Smooth muscle cell (in vitro differentiated cells): Measurements from ENCODE around the gene NMU. TPM values are rescaled to one million over a fixed set of nuclear protein-coding genes. Genes with fewer than 3 reads are reported as not detected.

Experiments
- DNase-seq: peaks from one replicate; lab custom pipeline; 2025; ENCODE audit not compliant: unreplicated experiment; lab: John Stamatoyannopoulos, UW
- H2AFZ ChIP-seq: fragments of 200-600 bp; sonication (generic); 2 replicates; pipeline ENCODE4 v1.6.0; 2016; ENCODE audit warnings: antibody characterized with exemption, low read depth, mild to moderate bottlenecking
- H3F3A ChIP-seq: fragments of 200-600 bp; sonication (generic); 2 replicates; pipeline ENCODE4 v1.6.0; 2017; ENCODE audit warnings: antibody characterized with exemption, low read depth
- H3K27ac ChIP-seq: fragments of 200-600 bp; sonication (generic); 2 replicates; pipeline ENCODE4 v1.5.1; 2016; ENCODE audit warnings: low read depth, mild to moderate bottlenecking
- H3K27me3 ChIP-seq: fragments of 200-600 bp; sonication (generic); 2 replicates; pipeline ENCODE4 v1.6.1; 2016; ENCODE audit warnings: low read depth, mild to moderate bottlenecking
- H3K36me3 ChIP-seq: fragments of 200-600 bp; sonication (generic); 2 replicates; pipeline ENCODE4 v1.5.1; 2016; ENCODE audit warnings: low read depth
- H3K4me1 ChIP-seq: fragments of 200-600 bp; sonication (generic); 2 replicates; pipeline ENCODE4 v1.5.1; 2016; ENCODE audit warnings: low read depth
- H3K4me2 ChIP-seq: fragments of 200-600 bp; sonication (generic); 2 replicates; pipeline ENCODE4 v1.6.0; 2016; ENCODE audit warnings: mild to moderate bottlenecking
- H3K4me3 ChIP-seq: fragments of 200-600 bp; sonication (generic); 2 replicates; pipeline ENCODE4 v1.5.1; 2016; ENCODE audit warnings: mild to moderate bottlenecking
- H3K79me2 ChIP-seq: fragments of 200-600 bp; sonication (generic); 2 replicates; pipeline ENCODE4 v1.6.0; 2016; ENCODE audit warnings: low read depth, mild to moderate bottlenecking
- H3K9ac ChIP-seq: fragments of 200-600 bp; sonication (generic); 2 replicates; pipeline ENCODE4 v1.6.0; 2016; ENCODE audit warnings: low read depth
- H3K9me3 ChIP-seq: fragments of 200-600 bp; sonication (generic); replicated peaks from 2 replicates; pipeline ENCODE4 v1.5.1; 2016; ENCODE audit warnings: low read depth
- H4K20me1 ChIP-seq: fragments of 200-600 bp; sonication (generic); 2 replicates; pipeline ENCODE4 v1.6.0; 2016; ENCODE audit warnings: low read depth
- WGBS: methylation state at CpG from one replicate; pipeline ENCODE4 v1.1.7; 2016; ENCODE audit warnings: low lambda C conversion rate; 5-methylcytosine and 5-hydroxymethylcytosine counted together
- polyA plus RNA-seq: library from polyadenylated mRNA; unstranded; fragments of >200 nt; fragmentation: Nextera tagmentation; extraction: Ambion mirVana; gene quantifications from 2 replicates; pipeline ENCODE4 v1.2.1, GENCODE V29; 2016
- total RNA-seq: library from RNA; depleted of rRNA; stranded (reverse); fragments of >200 nt; gene quantifications from 2 replicates; pipeline ENCODE4 v1.2.3, GENCODE V29; 2014
- TF ChIP-seq, protein P1 (sequence below): fragments of 200-600 bp; sonication (generic); IDR thresholded peaks from 2 replicates; pipeline ENCODE4 v1.5.1; 2017; ENCODE audit warnings: borderline replicate concordance, mild to moderate bottlenecking, antibody characterized with exemption; ENCODE audit not compliant: insufficient read depth, poor library complexity, severe bottlenecking

The NMU gene
- total and polyA plus RNA-seq, 2 experiments from 2014 or later = not detected

DNA sequence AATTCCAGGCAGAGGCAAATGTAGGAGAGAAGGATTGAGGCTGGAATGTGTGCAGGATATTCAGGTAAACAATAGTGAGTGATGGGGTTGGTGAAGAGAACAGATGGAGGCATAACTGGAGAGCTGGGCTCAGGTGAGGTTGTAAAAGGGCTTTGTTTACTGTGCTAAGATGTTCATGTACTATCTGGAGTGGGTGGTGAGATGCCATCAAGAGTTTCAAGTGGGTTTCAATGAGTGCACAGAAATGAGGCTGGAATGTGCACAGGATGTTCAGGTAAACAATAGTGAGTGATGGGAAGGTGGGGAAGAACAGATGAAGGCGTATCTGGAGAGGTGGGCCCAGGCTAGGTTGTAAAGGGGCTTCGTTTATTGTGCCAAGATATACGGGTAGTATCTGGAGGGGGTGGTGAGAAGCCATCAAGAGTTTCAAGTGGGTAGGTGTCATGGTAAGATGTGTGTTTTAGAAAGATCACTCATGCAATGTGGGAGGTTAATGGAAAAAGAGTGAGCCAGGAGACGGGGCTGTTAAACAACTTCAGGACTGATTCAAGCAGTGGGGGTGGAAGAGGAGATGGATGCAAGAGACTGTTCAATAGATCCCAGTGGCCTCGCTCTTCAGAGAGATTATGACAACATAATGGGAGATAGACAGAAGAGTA lies 25.4 kb upstream of the NMU start:
- Histone ChIP-seq H3K4me2 (no peak overlapping the region), H3K4me3 (no peak overlapping the region), H4K20me1 (no peaks in the 10 kb centered on the region), H3K9ac (no peak overlapping the region), H3K4me1 (no peaks in the 10 kb centered on the region), H2AFZ (no peak overlapping the region), H3K27ac (no peak overlapping the region), H3F3A (no peaks in the 10 kb centered on the region), H3K9me3 (no peaks in the 10 kb centered on the region), H3K27me3 (no peaks in the 10 kb centered on the region), H3K79me2 (no peaks in the 10 kb centered on the region), H3K36me3 (no peaks in the 10 kb centered on the region)
- no peak for DNase-seq
- TF ChIP-seq, protein P1, sequence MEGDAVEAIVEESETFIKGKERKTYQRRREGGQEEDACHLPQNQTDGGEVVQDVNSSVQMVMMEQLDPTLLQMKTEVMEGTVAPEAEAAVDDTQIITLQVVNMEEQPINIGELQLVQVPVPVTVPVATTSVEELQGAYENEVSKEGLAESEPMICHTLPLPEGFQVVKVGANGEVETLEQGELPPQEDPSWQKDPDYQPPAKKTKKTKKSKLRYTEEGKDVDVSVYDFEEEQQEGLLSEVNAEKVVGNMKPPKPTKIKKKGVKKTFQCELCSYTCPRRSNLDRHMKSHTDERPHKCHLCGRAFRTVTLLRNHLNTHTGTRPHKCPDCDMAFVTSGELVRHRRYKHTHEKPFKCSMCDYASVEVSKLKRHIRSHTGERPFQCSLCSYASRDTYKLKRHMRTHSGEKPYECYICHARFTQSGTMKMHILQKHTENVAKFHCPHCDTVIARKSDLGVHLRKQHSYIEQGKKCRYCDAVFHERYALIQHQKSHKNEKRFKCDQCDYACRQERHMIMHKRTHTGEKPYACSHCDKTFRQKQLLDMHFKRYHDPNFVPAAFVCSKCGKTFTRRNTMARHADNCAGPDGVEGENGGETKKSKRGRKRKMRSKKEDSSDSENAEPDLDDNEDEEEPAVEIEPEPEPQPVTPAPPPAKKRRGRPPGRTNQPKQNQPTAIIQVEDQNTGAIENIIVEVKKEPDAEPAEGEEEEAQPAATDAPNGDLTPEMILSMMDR = no peak
- WGBS = 84% methylated on average over 5 of the region's 5 CpGs

- 96% methylated on average over 5 of the region's 5 CpGs for WGBS
- Histone ChIP-seq H3K9me3 (no peaks in the 10 kb centered on the region), H3K9ac (no peak overlapping the region), H3K4me2 (no peak overlapping the region), H3K27me3 (no peaks in the 10 kb centered on the region), H3K4me3 (no peak overlapping the region), H3K36me3 (no peaks in the 10 kb centered on the region), H3K27ac (no peak overlapping the region), H3K79me2 (no peaks in the 10 kb centered on the region), H2AFZ (no peak overlapping the region), H4K20me1 (no peaks in the 10 kb centered on the region), H3F3A (no peaks in the 10 kb centered on the region), H3K4me1 (no peaks in the 10 kb centered on the region)
- TF ChIP-seq, protein P1 = no peak
- no peak for DNase-seq
These were observed 22.6 kb upstream of the NMU start for GRCh38 chr4:55658657-55659056.

- no peaks in the 10 kb centered on the region for H3K27me3 ChIP-seq
- H3K36me3 ChIP-seq = no peaks in the 10 kb centered on the region
- WGBS = 92% methylated on average over 5 of the region's 5 CpGs
- no peaks in the 10 kb centered on the region for H3F3A ChIP-seq
- H3K4me2 ChIP-seq = no peak overlapping the region
- no peak overlapping the region for H3K27ac ChIP-seq
- H3K9ac ChIP-seq = no peak overlapping the region
- no peaks in the 10 kb centered on the region for H4K20me1 ChIP-seq
- H3K79me2 ChIP-seq = no peaks in the 10 kb centered on the region
- DNase-seq = no peak
- H3K4me1 ChIP-seq = no peaks in the 10 kb centered on the region
- TF ChIP-seq, protein P1 = no peak
- no peaks in the 10 kb centered on the region for H3K9me3 ChIP-seq
- H3K4me3 ChIP-seq = no peak overlapping the region
- H2AFZ ChIP-seq = no peak overlapping the region
These were observed 18.0 kb upstream of the NMU start for GRCh38 chr4:55654131-55654530.

DNA sequence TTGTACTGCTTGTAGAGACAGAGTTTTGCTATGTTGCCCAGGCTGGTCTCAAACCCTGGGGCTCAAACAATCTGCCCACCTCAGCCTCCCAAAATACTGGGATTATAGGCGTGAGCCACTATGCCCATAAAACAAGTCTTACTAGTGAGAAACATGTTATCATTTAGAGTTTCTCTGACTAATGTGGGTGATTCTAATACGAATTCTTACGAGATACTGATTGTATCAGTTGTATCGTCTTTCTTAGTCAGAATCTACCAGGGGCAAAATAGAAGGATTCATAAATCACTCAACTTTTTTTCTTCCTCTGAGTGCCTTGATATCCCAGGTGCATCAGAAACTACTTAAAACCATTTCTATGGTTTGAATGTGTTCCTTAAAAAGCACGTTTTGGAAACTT lies 14.4 kb upstream of the NMU start:
- H3F3A ChIP-seq = no peaks in the 10 kb centered on the region
- H3K27me3 ChIP-seq = no peaks in the 10 kb centered on the region
- DNase-seq = no peak
- H3K36me3 ChIP-seq = no peaks in the 10 kb centered on the region
- WGBS = 87% methylated on average over 5 of the region's 5 CpGs
- no peaks in the 10 kb centered on the region for H3K9me3 ChIP-seq
- H2AFZ ChIP-seq = no peak overlapping the region
- H3K9ac ChIP-seq = no peak overlapping the region
- no peaks in the 10 kb centered on the region for H3K4me1 ChIP-seq
- H3K4me2 ChIP-seq = no peak overlapping the region
- H4K20me1 ChIP-seq = no peaks in the 10 kb centered on the region
- no peak overlapping the region for H3K4me3 ChIP-seq
- TF ChIP-seq, protein P1 = no peak
- H3K79me2 ChIP-seq = no peaks in the 10 kb centered on the region
- no peak overlapping the region for H3K27ac ChIP-seq
